ENCODE results near the gene SYTL3.
A peak's percentile ranks its signal among the peaks of the same experiment; 100 is the strongest.
"Not testable (repeated sequence)": the region's sequence is repeated elsewhere in the genome, so short reads cannot be mapped to it uniquely, and the experiment has no call there.

Gene SYTL3, protein sequence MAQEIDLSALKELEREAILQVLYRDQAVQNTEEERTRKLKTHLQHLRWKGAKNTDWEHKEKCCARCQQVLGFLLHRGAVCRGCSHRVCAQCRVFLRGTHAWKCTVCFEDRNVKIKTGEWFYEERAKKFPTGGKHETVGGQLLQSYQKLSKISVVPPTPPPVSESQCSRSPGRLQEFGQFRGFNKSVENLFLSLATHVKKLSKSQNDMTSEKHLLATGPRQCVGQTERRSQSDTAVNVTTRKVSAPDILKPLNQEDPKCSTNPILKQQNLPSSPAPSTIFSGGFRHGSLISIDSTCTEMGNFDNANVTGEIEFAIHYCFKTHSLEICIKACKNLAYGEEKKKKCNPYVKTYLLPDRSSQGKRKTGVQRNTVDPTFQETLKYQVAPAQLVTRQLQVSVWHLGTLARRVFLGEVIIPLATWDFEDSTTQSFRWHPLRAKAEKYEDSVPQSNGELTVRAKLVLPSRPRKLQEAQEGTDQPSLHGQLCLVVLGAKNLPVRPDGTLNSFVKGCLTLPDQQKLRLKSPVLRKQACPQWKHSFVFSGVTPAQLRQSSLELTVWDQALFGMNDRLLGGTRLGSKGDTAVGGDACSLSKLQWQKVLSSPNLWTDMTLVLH

GRCh38 chr6:158649289-158650143 lies at the start of gene SYTL3:
SYTL3 (plus strand) TSS chr6:158650054; CDS start chr6:158663269, 13,215 bp downstream.
- peak; percentile 85 for DNase-seq

DNA sequence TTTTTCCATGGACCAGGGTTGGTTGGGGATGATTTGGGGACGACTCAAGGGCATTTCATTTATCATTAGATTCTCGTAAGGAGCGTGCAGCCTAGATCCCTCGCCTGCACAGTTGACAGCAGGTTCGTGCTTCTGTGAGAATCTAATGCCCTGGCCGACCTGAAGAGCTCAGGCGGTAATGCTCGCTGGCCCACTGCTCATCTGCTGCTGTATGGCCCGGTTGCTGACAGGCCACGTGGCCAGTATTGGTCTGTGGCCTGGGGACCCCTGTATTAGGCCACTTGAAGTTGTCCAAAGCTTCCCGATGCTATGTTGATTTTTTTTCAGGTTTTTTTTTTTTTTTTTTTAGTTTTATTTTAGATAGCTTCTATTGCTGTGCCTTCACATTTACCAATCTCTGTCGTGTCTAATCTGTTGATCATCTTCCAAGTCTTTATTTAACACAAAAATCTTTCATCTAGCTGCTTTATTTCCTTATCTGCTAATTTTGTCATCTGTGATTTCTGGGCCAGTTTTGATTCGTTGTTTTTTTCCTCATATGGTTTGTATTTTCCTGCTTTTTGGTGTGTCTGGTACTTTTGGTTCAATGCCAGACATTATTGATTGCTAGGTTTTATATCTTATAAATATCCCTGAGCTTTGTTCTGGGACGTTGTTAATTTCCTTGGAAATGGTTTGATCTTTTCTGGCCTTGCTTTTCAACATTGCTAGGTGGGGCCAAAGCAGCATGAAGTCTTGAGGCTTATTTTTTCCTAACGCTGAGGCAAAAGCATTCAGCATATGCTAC lies 46.4 kb upstream of the SYTL3 start:
- no peak for DNase-seq

DNA sequence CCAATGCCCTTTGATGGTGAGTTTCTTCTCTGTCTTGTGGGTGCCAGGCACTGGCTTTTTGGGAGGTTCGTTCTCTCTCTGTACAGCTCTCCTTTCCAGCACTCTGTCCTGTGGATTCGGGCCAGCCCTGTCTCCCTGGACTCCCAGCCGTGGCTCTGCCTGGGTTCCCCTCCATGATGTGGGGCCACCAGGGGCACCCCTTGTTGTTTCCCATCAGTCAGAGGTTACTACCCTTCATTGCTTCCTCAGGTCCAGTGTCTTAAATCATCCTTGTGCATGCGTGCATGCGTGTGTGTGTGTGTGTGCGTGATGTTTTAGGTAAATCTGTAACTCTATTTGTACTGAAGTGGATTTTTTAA lies 45.8 kb upstream of the SYTL3 start:
- no peak for DNase-seq

GRCh38 chr6:158605266-158605878 lies 44.5 kb upstream of the SYTL3 start:
- peak; percentile 22 for DNase-seq

DNA sequence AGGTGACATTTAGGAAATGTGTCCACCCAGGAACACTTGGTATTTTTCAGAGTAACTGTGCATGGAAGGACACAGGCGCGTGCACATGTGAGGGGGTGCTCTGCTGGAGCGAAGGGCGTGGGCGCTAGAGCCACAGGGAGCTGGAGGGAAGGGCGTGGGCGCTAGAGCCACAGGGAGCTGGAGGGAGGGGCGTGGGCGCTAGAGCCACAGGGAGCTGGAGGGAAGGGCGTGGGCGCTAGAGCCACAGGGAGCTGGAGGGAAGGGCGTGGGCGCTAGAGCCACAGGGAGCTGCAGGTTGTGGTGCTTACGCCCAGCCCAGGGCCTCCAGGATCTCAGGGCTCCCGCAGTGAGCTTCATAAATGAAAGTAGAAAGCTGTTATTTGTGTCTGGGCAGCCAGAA lies 43.8 kb upstream of the SYTL3 start:
- not testable (repeated sequence) for DNase-seq

DNA sequence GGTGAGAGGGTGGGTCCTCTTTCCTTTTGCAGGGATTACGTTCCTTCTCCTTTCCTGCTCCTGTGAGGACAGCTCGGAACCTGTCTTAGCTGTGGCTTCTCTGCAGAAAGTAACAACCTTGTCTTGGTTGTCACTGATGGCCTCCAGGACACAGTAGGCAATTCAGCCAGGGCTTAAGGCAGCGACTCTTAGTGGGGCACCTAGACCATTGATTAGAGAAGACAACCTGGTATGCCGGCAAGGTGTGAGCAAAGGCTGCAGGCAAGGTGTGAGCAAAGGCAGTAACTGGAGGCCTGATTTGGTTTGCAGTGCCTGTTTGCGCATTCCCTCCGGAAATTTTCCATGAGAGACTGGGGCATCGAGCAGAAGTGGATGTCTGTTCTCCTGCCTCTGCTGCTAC lies 42.9 kb upstream of the SYTL3 start:
- no peak for DNase-seq

GRCh38 chr6:158607411-158608170 lies 42.3 kb upstream of the SYTL3 start:
- DNase-seq = no peak

DNA sequence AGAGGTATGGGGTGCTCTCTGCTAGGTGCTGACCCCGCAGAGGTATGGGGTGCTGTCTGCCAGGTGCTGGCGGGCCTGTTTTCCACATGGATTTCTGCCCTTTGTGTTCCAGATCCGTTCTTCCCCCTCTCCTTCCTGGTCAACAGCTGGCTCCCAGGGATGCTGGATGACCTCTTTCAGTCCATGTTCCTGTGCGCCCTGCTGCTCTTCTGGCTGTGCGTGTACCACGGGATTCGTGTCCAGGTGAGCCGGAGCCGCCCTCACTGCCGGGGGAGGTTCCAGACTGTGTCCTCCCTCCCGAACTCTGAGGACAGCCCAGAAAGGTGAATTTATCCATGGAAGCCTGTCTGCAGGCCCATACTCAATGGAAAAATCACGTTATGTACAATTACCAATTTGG lies 41.6 kb upstream of the SYTL3 start:
- DNase-seq = no peak

- no peak for DNase-seq
Observed at GRCh38 chr6:158609455-158610155, 40.2 kb upstream of the SYTL3 start.

DNA sequence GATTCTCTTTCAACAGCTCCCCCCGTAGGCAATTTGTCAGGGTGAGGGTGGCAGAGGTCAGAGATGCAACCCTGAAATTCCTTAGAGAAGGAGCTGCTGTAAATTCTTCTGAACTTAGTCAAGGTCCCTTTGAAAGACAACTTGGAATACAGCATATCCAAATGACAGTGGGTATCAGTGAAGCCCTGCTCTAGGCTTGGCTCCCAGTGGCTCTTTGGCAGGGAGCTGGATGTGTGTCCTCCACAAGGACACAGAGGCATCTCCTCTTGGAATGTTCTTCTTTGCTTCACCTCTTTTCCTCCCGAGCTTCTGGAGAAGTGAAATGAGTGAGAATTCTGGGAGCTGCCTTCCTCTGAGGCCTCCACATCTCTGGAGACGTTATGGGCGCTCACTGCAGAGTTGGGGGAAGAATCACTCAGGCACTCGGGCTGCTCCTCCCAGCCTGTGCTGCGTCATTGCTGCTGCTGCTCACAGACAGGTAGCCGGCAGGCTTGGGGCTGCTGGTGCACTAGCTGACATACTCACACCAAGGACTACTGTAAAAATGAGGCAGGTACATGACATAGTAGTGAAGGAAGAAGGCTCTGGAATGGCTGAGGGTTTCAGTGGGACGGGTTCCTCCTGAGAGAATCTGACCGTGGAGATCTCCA lies 39.4 kb upstream of the SYTL3 start:
- DNase-seq = no peak

GRCh38 chr6:158611039-158611438 lies 38.8 kb upstream of the SYTL3 start:
- DNase-seq = no peak

- no peak for DNase-seq
Observed at GRCh38 chr6:158611541-158612370, 38.1 kb upstream of the SYTL3 start.

DNA sequence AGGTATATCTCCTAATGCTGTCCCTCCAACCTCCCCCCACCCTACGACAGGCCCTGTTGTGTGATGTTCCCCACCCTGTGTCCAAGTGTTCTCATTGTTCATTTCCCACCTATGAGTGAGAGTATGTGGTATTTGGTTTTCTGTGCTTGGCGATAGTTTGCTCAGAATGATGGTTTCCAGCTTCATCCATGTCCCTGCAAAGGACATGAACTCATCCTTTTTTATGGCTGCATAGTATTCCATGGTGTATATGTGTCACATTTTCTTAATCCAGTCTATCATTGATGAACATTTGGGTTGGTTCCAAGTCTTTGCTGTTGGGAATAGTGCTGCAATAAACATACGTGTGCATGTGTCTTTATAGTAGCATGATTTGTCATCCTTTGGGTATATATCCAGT lies 35.2 kb upstream of the SYTL3 start:
- DNase-seq = not testable (repeated sequence)

DNA sequence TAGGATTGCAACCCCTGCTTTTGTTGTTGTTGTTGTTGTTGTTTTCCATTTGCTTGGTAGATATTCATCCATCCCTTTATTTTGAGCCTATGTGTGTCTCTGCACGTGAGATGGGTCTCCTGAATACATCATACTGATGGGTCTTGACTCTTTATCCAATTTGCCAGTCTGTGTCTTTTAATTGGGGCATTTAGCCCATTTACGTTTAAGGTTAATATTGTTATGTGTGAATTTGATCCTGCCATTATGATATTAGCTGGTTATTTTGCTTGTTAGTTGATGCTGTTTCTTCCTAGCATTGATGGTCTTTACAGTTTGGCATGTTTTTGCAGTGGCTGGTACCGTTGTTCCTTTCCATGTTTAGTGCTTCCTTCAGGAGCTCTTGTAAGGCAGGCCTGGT lies 31.6 kb upstream of the SYTL3 start:
- DNase-seq = not testable (repeated sequence)

DNA sequence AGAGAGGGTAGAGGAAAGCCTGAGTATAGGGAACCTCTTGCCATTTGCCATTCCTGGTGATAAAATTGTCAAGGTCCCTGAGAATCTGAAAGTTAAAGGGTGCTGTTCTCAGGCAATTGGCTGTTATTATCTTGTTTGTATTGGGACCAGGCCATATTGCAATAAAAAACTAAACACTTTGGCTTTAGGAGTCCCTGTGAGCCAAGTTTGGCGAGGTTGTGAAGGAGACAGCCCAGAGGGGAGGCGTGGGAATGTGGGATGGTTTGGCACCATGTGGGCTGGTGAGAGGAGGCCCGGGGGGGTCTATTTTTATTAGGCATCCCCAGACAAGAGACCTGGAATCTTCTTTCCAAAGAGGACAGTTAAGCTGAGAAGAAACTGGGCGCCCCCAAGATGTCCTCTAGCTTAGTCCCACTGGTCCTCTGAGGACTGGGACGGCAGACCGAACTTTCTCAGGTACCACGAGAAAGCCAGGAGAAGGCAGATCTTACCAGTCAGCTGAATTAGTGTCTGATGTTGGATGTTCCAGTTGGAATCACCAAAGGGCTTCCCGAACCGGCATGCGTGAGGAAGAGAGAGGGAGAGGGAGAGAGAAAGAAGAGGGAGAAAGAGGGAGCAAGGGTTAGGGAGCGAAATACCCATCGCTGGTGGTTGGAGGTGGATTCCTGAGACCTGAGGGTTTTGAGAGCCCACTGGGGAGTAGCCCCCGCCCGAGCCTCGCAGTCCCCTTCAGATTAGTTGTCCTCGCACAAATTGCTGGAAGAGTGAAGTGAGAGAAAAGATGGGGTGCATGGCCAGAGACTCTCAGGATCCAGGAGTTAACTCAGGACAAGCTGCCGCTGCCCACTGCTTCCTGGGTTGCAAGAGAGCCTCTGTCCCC lies 29.7 kb upstream of the SYTL3 start:
- no peak for DNase-seq

DNA sequence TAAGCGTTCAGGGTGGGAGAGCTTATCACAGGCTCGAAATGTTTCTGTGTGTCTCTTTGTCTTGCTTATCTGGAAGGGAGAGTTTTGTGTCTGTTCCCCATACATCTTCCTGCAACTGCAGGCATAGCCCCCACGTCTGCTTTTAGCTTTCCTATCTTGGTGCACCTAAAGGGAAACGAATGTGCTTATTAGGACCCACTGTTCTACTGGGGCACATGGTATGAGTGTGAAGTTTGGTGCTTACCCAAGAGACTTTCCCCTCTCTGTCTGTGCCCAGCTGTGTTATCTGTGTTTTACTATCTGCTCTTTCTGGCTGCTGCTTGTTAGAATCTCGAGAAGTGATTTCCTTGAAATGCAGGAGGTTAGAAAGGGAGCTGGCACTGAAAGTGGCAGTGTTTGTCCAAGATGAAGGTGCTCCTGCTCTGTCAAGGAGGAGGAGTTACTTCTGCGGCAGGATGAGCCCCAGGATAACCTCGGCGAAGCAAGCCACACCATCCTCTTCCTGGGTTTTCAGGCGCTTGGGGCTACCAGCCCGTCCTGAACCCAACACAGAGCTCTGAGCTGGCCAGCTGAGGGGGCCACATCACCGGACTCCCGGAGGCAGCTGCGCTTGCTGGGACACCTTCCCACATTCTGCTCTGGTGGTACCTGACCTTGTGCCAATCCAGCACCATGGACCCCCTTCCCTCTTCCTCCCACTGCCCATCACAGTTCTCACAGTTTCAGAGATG lies 28.7 kb upstream of the SYTL3 start:
- DNase-seq = no peak

DNA sequence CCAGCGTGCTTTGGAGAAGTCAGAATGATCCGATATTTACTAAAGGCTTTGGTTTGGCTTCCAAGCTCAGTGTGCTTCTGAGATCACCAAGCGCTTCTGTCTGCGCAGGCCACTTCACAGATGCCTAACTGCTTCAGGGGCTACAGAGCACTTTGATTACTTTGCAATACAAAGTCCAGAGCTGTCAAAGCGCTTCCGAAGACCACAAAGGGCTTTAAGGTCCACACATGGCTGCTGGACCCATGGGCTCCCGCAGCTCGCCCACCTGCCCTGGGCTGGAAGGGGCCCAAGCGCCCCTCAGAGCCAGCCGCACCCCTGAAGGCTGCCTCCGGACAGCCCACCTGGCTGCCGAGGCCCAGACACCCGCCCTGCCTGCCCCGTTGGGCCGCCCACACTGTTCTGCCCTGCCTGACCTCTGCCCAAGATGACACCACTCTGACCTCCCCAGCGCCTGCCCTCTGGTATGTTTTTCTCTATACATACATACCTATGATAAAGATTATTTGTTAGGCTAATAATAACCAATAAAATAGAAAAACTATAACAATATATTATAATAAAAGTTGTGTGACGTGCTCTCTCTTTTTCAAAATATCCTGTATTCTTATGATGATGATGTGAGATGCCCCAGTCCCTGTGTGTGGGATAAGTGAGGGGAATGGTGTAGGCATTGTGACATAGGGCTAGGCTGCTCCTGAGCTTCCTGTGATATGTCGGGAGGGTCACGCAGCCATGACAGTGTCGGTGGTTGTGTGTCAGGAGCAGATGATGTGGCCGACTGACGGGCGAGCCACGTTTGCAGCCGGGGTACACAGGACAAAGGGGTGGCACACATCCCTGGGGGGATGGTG lies 27.9 kb upstream of the SYTL3 start:
- DNase-seq = no peak
